T-cell (primary cell): ENCODE data around the gene HPCA. TPM values are rescaled to one million over a fixed set of nuclear protein-coding genes. Genes with fewer than 3 reads are reported as not detected.

Experiments
- ATAC-seq, 4 experiments: fragments of 200-7000 bp in 3 of 4; fragments of 150-1000 bp in 1 of 4; cut with Tn5 transposase; replicated peaks in 1 of 4; 1 replicate in 3 of 4; 2 replicates in 1 of 4; pipeline ENCODE4 v1.10.0; 2021; ENCODE audit warnings: moderate library complexity in 3 of 4, mild to moderate bottlenecking in 2 of 4, moderate number of reproducible peaks in 1 of 4
- CTCF ChIA-PET, 2 donors: fragments of 300-600 bp; sonication (Branson Sonifier 250); formaldehyde crosslinking; loops; one replicate each; lab custom pipeline; 2022; ENCODE audit warnings: antibody characterized with exemption in 2 of 2; lab: Charles Lee
- POLR2A ChIA-PET, 2 donors: fragments of 300-600 bp; sonication (Branson Sonifier 250); formaldehyde crosslinking; loops; one replicate each; lab custom pipeline; 2022; ENCODE audit warnings: antibody characterized with exemption in 2 of 2; lab: Charles Lee
- DNase-seq, 35 experiments: peaks; one replicate each; pipeline versions ENCODE4 v3.0.0 to v3.0.0-alpha.2; 2013 to 2023
- H3K27ac ChIP-seq: one replicate; pipeline ENCODE4 v1.5.1; 2013; ENCODE audit warnings: low read length
- H3K27me3 ChIP-seq, 2 experiments: replicated peaks in 1 of 2; 1 replicate in 1 of 2; 2 replicates in 1 of 2; pipeline versions ENCODE4 v1.6.1 to v1.7.0; 2013; ENCODE audit warnings: low read length in 1 of 2, mixed read lengths in 1 of 2; ENCODE audit not compliant: control insufficient read depth in 2 of 2, insufficient read depth in 2 of 2; ENCODE audit errors: extremely low read depth in 1 of 2
- H3K36me3 ChIP-seq, 2 donors: 1 replicate in 1 of 2; 2 replicates in 1 of 2; pipeline versions ENCODE4 v1.6.1 to v1.7.0; 2013; ENCODE audit warnings: low read length in 1 of 2; ENCODE audit not compliant: control insufficient read depth in 2 of 2, insufficient read depth in 1 of 2; ENCODE audit errors: extremely low read depth in 1 of 2
- H3K4me1 ChIP-seq, 2 experiments: 1 replicate in 1 of 2; 2 replicates in 1 of 2; pipeline versions ENCODE4 v1.6.1 to v1.7.0; 2013; ENCODE audit warnings: low read length in 2 of 2, mixed read lengths in 1 of 2; ENCODE audit not compliant: insufficient read depth in 2 of 2, control insufficient read depth in 1 of 2; ENCODE audit errors: extremely low read depth in 1 of 2
- H3K4me3 ChIP-seq, 2 donors: 1 replicate in 1 of 2; 2 replicates in 1 of 2; pipeline versions ENCODE4 v1.5.1 to v1.7.0; 2013; ENCODE audit warnings: mild to moderate bottlenecking in 2 of 2, low read length in 1 of 2, moderate library complexity in 1 of 2; ENCODE audit not compliant: control insufficient read depth in 1 of 2; ENCODE audit errors: extremely low read depth in 1 of 2
- H3K9me3 ChIP-seq: 2 replicates; pipeline ENCODE4 v1.7.0; 2013
- H3K27ac Mint-ChIP-seq, 2 donors: one replicate each; pipeline ENCODE4 v1.8.0; 2020 to 2021; ENCODE audit warnings: mild to moderate bottlenecking in 2 of 2, mixed read lengths in 2 of 2
- H3K27me3 Mint-ChIP-seq, 2 donors: one replicate each; pipeline ENCODE4 v1.8.0; 2021 to 2022; ENCODE audit warnings: mixed read lengths in 2 of 2
- H3K36me3 Mint-ChIP-seq: one replicate; pipeline ENCODE4 v1.8.0; 2021; ENCODE audit warnings: mixed read lengths
- H3K4me1 Mint-ChIP-seq, 3 donors: one replicate each; pipeline ENCODE4 v1.8.0; 2020 to 2022; ENCODE audit warnings: mixed read lengths in 3 of 3, mild to moderate bottlenecking in 1 of 3
- H3K4me3 Mint-ChIP-seq, 3 donors: one replicate each; pipeline ENCODE4 v1.8.0; 2020 to 2022; ENCODE audit warnings: mild to moderate bottlenecking in 3 of 3, mixed read lengths in 3 of 3, moderate library complexity in 3 of 3
- H3K9me3 Mint-ChIP-seq, 3 donors: one replicate each; pipeline ENCODE4 v1.8.0; 2020 to 2022; ENCODE audit warnings: mixed read lengths in 3 of 3
- WGBS: methylation state at CpG from one replicate; pipeline ENCODE4 v1.1.5; 2013; ENCODE audit warnings: missing lambda C conversion rate; ENCODE audit not compliant: insufficient coverage; 5-methylcytosine and 5-hydroxymethylcytosine counted together
- total RNA-seq, 35 experiments: library from RNA in 6 of 35; stranded (reverse) in 6 of 35; fragments of 120-200 nt in 1 of 35; gene quantifications; one replicate each; pipeline versions ENCODE4 v1.2.1 to v1.2.4 and lab custom pipeline; 2013 to 2026

The HPCA gene
- total RNA-seq, 5 donors from 2014 or later (not counting 1 experiment from before 2014, with no cell fraction given): 0.45 to 0.54 TPM; not detected in 3

- peaks cover 52% of the 10 kb centered on the region for H3K36me3 Mint-ChIP-seq
- no peak overlapping the region for H3K27ac Mint-ChIP-seq
- POLR2A ChIA-PET: no interaction called here
Measured at GRCh38 chr1:32860566-32860965, 25.7 kb upstream of the HPCA start.

GRCh38 chr1:32861904-32862695, 24.2 kb upstream of the HPCA start:
- Histone ChIP-seq H3K27ac (no peak overlapping the region), H3K27me3 (no peaks in the 10 kb centered on the region), H3K36me3 (peaks cover 4 to 34% of the 10 kb centered on the region in 2 donors), H3K4me3 (no peak overlapping the region), H3K4me1 (no peaks in the 10 kb centered on the region), H3K9me3 (no peaks in the 10 kb centered on the region)
- POLR2A ChIA-PET: no interaction called here
- Mint-ChIP-seq H3K36me3 (peaks cover 53% of the 10 kb centered on the region), H3K27ac (no peak overlapping the region), H3K4me3 (no peak overlapping the region), H3K9me3 (no peaks in the 10 kb centered on the region), H3K27me3 (no peaks in the 10 kb centered on the region), H3K4me1 (no peaks in the 10 kb centered on the region)
- CTCF ChIA-PET: no interaction called here
- 100% methylated on average over 3 of the region's 3 CpGs for WGBS
- DNase-seq (no peak), ATAC-seq (no peak)

More at GRCh38 chr1:32860566-32860965, 25.7 kb upstream of the HPCA start:
- Histone ChIP-seq H3K27ac (no peak overlapping the region), H3K4me3 (no peak overlapping the region), H3K4me1 (no peaks in the 10 kb centered on the region), H3K27me3 (no peaks in the 10 kb centered on the region), H3K9me3 (no peaks in the 10 kb centered on the region), H3K36me3 (peaks cover 6 to 50% of the 10 kb centered on the region in 2 donors)
- CTCF ChIA-PET: no interaction called here
- Mint-ChIP-seq H3K4me3 (no peak overlapping the region), H3K9me3 (no peaks in the 10 kb centered on the region), H3K27me3 (no peaks in the 10 kb centered on the region), H3K4me1 (no peaks in the 10 kb centered on the region)
- no peak for DNase-seq
- no peak for ATAC-seq

GRCh38 chr1:32863218-32863880, 22.9 kb upstream of the HPCA start:
- Histone ChIP-seq H3K36me3 (peaks cover 4 to 22% of the 10 kb centered on the region in 2 donors), H3K27ac (no peak overlapping the region), H3K9me3 (no peaks in the 10 kb centered on the region), H3K4me3 (no peak overlapping the region), H3K27me3 (no peaks in the 10 kb centered on the region), H3K4me1 (no peaks in the 10 kb centered on the region)
- Mint-ChIP-seq H3K4me1 (no peaks in the 10 kb centered on the region), H3K27ac (no peak overlapping the region), H3K36me3 (peaks cover 50% of the 10 kb centered on the region), H3K27me3 (no peaks in the 10 kb centered on the region), H3K9me3 (no peaks in the 10 kb centered on the region), H3K4me3 (no peak overlapping the region)
- ChIA-PET CTCF (no interaction called here), POLR2A (no interaction called here)
- ATAC-seq (no peak), DNase-seq (no peak)
- 100% methylated on average over 3 of the region's 4 CpGs for WGBS

- no peak overlapping the region for H3K27ac ChIP-seq
- Mint-ChIP-seq H3K27me3 (peaks cover 0 to 4% of the 10 kb centered on the region in 2 donors), H3K4me3 (no peak overlapping the region), H3K4me1 (no peaks in the 10 kb centered on the region), H3K9me3 (no peaks in the 10 kb centered on the region), H3K27ac (no peak overlapping the region), H3K36me3 (peaks cover 54% of the 10 kb centered on the region)
- DNase-seq (no peak), ATAC-seq (no peak)
- POLR2A ChIA-PET: no interaction called here
- WGBS: no CpG with 5 or more reads among the region's 1 CpG
- peaks cover 0 to 3% of the 10 kb centered on the region in 2 experiments for H3K27me3 ChIP-seq
- no peak overlapping the region for H3K4me3 ChIP-seq
- H3K36me3 ChIP-seq: peaks cover 4 to 21% of the 10 kb centered on the region in 2 donors
- H3K4me1 ChIP-seq: no peaks in the 10 kb centered on the region
- H3K9me3 ChIP-seq: no peaks in the 10 kb centered on the region
- CTCF ChIA-PET: interaction anchor here in 1 of 2 donors (0.5 kb wide), 1 partner anchor 143 kb away, joined by 3 read pairs; no protein-coding TSS in a partner anchor
Measured at GRCh38 chr1:32863881-32864245, 22.4 kb upstream of the HPCA start.

- Histone ChIP-seq H3K36me3 (peaks cover 4 to 21% of the 10 kb centered on the region in 2 donors), H3K9me3 (no peaks in the 10 kb centered on the region), H3K4me1 (no peaks in the 10 kb centered on the region), H3K4me3 (no peak overlapping the region), H3K27me3 (peaks cover 0 to 9% of the 10 kb centered on the region in 2 experiments), H3K27ac (no peak overlapping the region)
- 98% methylated on average over 5 of the region's 8 CpGs for WGBS
- POLR2A ChIA-PET: no interaction called here
- no peak for DNase-seq
- Mint-ChIP-seq H3K27ac (no peak overlapping the region), H3K4me3 (no peak overlapping the region), H3K36me3 (peaks cover 59% of the 10 kb centered on the region), H3K4me1 (peaks cover 2 to 4% (median 4%) of the 10 kb centered on the region in 3 donors), H3K9me3 (no peaks in the 10 kb centered on the region), H3K27me3 (peaks cover 5 to 10% of the 10 kb centered on the region in 2 donors)
- CTCF ChIA-PET: interaction anchor here in 1 of 2 donors (0.5 kb wide), 1 partner anchor 142 kb away, joined by 3 read pairs; no protein-coding TSS in a partner anchor
- no peak for ATAC-seq
Measured at GRCh38 chr1:32864375-32865019, 21.8 kb upstream of the HPCA start.
